CD4-positive, alpha-beta T cell treated with Interleukin-4 for 1 hour (primary cell): Measurements from ENCODE around the gene SPAG6.
A peak's percentile ranks its signal among the peaks of the same experiment; 100 is the strongest.

Source experiments
- DNase-seq, 2 donors: peaks; one replicate each; pipeline ENCODE4 v3.0.0-alpha.2; 2020 to 2022

Gene SPAG6

DNA sequence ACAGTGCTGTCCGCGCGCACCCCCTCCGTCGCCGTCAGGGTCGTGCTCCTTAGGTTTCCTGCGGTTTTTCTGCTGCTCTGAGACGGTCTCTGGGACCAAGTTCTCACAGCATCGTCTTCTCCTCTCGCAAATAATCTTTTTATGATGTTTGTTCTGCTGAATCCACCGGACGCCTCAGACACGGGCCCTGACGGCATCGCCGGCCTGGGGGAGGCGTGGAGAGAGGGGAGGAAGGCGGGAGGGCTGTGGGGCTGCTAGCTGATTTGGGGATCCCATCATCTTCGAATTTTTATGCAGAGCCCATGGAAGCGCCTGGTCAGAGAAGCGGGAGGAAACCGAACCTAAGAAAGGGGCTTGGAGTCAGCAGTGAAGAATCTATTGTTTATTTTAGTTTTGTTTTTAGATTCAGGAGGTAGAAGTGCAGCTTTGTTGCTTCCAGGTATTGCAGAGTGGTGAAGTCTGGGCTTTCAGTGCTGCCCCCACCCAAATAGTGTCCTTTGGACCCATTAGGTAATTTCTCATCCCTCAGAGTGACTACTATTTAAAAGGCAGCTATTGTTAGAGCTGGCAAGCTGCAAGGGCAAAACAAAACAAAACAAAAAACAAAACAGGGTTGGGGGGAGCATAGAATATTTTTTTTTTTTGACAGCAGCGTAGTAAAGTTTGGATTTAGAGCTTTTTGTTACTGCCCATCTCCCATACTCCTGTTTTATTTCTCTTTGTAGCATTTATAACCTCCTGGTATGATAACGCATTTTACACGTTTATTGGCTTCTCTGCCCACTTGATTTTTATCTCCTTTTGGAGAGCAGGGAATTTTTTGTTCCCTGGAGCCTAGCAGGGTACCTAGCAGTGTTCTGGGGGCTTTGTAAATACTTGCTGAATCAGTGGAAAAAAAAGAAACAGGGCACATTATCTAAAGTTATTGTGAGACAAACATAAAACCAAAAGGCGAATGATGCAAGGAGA lies 92.6 kb downstream of the SPAG6 start:
- DNase-seq, result no peak

GRCh38 chr10:22438711-22439110 lies 93.4 kb downstream of the SPAG6 start:
- DNase-seq, result peak in 1 of 2 donors; percentile 6

GRCh38 chr10:22442063-22442462 lies 96.8 kb downstream of the SPAG6 start:
- no peak for DNase-seq

DNA sequence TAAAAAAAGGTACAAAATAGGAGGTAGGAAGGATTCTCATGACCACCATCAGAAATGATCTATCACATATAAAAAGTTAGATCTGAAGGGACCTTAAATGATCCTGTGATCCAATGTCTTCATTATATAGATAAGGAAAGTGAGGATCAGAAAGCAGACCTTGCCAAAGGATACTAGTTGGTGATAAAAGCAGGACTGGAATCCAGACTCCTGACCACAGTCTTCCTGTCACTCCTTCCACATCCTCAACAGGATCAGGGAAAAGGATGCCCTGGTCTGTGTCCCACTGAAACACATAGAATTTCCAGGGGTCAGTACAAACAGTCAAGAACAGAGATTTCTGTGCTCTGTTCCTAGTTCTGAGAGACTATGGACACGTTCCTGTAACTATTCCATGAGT lies 97.2 kb downstream of the SPAG6 start:
- no peak for DNase-seq

- DNase-seq, result no peak
Measured at GRCh38 chr10:22443175-22443901, 98.0 kb downstream of the SPAG6 start.

DNA sequence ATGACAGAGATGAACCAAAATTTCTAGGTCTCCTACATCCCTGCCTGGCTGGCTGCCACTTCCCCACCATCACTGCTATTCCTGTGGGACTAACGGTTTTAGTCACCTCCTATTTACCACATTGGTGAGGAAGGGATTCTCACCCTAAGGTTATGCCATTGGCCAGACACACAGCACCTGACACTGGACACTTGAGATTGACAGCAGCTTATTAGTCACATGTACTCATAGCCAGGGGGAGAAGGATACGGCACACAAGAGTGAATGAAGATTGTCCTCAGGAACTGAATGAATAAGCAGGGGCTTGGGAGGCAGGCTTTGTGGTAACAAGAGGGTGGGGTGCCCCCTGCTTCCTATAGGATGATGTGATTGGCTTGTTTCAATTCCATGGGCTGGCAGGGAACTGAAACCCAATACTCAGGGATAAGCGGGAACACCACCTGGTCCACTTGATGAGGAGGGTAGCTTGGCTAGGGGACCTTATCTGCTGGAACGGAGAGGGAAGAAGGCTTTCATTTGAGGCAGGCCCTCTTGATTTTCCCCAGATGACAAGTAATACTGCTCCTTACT lies 99.0 kb downstream of the SPAG6 start:
- DNase-seq, result no peak

GRCh38 chr10:22445495-22445894 lies 100.2 kb downstream of the SPAG6 start:
- no peak for DNase-seq

- no peak for DNase-seq
Measured at GRCh38 chr10:22447068-22447467, 101.8 kb downstream of the SPAG6 start.

GRCh38 chr10:22451346-22451745 lies 106.0 kb downstream of the SPAG6 start:
- no peak for DNase-seq

- no peak for DNase-seq
Measured at GRCh38 chr10:22453320-22453719, 108.0 kb downstream of the SPAG6 start.

GRCh38 chr10:22453948-22454591 lies 108.8 kb downstream of the SPAG6 start:
- no peak for DNase-seq

- DNase-seq, result no peak
Measured at GRCh38 chr10:22454634-22455033, 109.3 kb downstream of the SPAG6 start.

GRCh38 chr10:22455068-22455857 lies 110.0 kb downstream of the SPAG6 start:
- peak in 1 of 2 donors; percentile 22 for DNase-seq

DNA sequence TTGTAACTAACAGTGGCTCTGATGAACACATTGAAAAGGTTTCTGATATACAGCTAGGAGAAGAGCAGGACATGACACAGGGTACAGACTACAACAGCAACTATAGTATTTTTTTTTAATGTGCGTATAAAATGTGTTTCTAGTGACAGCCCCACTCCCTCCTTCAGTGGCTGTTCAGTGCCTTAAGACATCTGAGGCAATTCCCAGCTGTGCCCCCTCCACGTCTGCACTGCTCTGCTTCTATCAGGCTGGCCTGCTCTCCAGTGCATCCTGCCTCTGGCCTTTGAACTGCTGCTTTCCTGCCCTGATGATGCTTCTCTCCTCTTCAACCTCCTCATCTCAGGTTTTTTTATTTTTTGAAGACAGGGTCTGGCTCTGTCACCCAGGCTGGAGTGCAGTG lies 111.2 kb downstream of the SPAG6 start:
- DNase-seq, result no peak

- no peak for DNase-seq
Measured at GRCh38 chr10:22458272-22459038, 113.2 kb downstream of the SPAG6 start.

DNA sequence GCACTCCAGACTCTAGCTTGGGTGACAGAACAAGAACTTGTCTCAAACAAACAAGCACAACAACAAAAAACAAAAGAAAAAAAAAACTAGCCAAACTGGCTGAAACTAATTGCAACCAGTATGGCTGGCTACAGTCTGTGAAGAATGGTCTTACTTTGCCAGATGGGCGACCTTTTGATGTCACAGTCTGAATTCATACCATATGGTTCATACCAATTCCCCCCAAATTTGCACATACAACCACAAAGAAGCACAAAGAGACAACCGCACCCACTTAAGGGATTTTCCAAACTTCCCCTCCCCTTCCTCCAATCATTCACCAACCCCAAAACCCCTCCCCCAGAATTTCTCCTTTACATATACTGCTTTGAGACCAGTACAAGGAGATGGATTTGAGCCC lies 114.2 kb downstream of the SPAG6 start:
- DNase-seq, result no peak

DNA sequence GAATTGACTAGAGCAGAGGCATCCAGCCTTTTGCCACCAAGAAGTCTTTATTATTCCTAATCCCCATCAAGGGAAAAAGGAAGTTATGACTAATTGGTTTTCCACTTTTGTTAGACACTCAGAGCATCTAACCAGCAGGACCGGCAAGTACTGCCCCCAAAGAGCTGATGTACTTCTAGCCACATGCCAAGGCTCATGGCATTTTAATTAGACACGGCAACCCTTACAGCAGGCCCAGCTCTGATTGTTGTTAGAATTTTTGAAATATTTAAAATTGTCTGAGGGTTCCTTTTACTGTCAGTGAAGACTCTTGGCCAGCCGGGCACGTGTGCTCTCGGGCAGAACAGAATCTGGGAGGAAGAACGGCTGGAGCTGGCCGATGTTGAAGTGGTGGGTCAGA lies 114.8 kb downstream of the SPAG6 start:
- no peak for DNase-seq

- DNase-seq, result no peak
Measured at GRCh38 chr10:22460531-22461403, 115.5 kb downstream of the SPAG6 start.

GRCh38 chr10:22461891-22462290 lies 116.6 kb downstream of the SPAG6 start:
- DNase-seq, result no peak

DNA sequence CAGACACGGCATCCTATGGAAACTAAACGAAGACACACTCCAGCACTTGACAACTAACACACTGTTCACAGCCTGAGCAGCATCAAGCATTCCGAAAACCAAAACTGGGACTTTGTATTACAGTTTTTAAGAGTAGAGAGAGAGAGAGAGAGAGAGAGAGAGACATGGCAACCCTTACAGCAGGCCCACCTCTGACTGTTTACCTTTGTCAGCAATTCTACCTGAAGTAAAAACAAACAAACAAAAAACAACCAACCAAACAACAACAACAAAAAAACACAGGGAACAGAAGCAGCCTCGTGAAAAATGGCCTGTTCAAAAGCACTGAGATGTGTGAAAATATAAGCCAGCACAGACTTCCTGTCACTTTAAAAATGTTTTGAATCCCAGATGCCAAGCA lies 118.0 kb downstream of the SPAG6 start:
- no peak for DNase-seq
